ENCODE results near the gene SLC17A3. TPM values are rescaled to one million over a fixed set of nuclear protein-coding genes. Genes with fewer than 3 reads are reported as not detected.

SLC17A3 gene
- 0.06 TPM in 1 of 2 replicates, not detected in the other for total RNA-seq (2014; rRNA removed; shearing (Covaris generic))
- not detected in 2 replicates for total RNA-seq (2022)
- Bru-seq, nascent RNA, result not detected
- BruChase-seq, experiment 1, labeled RNA remaining after a 6-hour chase, result not detected
- not detected for BruChase-seq, experiment 2, labeled RNA remaining after a 2-hour chase
- long read RNA-seq, result 0 reads

- Histone ChIP-seq H3K4me1 (ENCODE audit: insufficient read depth, low read length, poor library complexity, severe bottlenecking) (no peaks in the 10 kb centered on the region), H3K9me3 (ENCODE audit: low read length) (no peaks in the 10 kb centered on the region), H4K20me1 (ENCODE audit: insufficient read depth, low read length) (no peaks in the 10 kb centered on the region), H3K4me3 (ENCODE audit: low read depth, low read length, poor library complexity, severe bottlenecking) (no peak within 1 kb of the TSS), H3K27ac (ENCODE audit: low read depth, low read length, poor library complexity, severe bottlenecking) (no peak within 1 kb of the TSS), H3K9me2 (ENCODE audit: insufficient read depth, low read length) (no peaks in the 10 kb centered on the region), H2AFZ (ENCODE audit: low read length) (no peak within 1 kb of the TSS), H3K4me2 (ENCODE audit: low read length) (no peak within 1 kb of the TSS), H3K79me2 (ENCODE audit: insufficient read depth, low read depth, low read length) (no peaks in the 10 kb centered on the region), H3K36me3 (ENCODE audit: insufficient read depth, low read length) (no peaks in the 10 kb centered on the region)
- no peak for DNase-seq (ENCODE audit: low spot score)
- intact Hi-C loops (cut with micrococcal nuclease; ENCODE audit: unreplicated experiment), result no loop called here
- TF ChIP-seq EZH2phosphoT487 (IDR thresholded peaks at IDR 0.05; ENCODE audit: borderline replicate concordance, low read depth, low read length) (no peak), CTCF (conservative IDR thresholded peaks at IDR 0.05; ENCODE audit: low read length) (no peak)
- ChIA-PET CTCF (ENCODE audit: unreplicated experiment) (no interaction called here), POLR2A (no interaction called here)
- BruUV-seq (replicated peaks), result no TSS peak
Measured at GRCh38 chr6:25874118-25874517, at the start of gene SLC17A3. Gene SLC17A3 (minus strand): TSS chr6:25874243. CDS start chr6:25868387, 5,856 bp downstream.

- no peaks in the 10 kb centered on the region for H3K9me3 ChIP-seq (ENCODE audit: low read length)
- no peak overlapping the region for H3K4me2 ChIP-seq (ENCODE audit: low read length)
- no peaks in the 10 kb centered on the region for H4K20me1 ChIP-seq (ENCODE audit: insufficient read depth, low read length)
- H3K4me3 ChIP-seq (ENCODE audit: low read depth, low read length, poor library complexity, severe bottlenecking), result no peak overlapping the region
- intact Hi-C loops (cut with micrococcal nuclease; ENCODE audit: unreplicated experiment), result no loop called here
- TF ChIP-seq EZH2phosphoT487 (IDR thresholded peaks at IDR 0.05; ENCODE audit: borderline replicate concordance, low read depth, low read length) (no peak), CTCF (conservative IDR thresholded peaks at IDR 0.05; ENCODE audit: low read length) (no peak)
- H2AFZ ChIP-seq (ENCODE audit: low read length), result no peak overlapping the region
- no peaks in the 10 kb centered on the region for H3K9me2 ChIP-seq (ENCODE audit: insufficient read depth, low read length)
- no peaks in the 10 kb centered on the region for H3K4me1 ChIP-seq (ENCODE audit: insufficient read depth, low read length, poor library complexity, severe bottlenecking)
- DNase-seq (ENCODE audit: low spot score), result no peak
- H3K79me2 ChIP-seq (ENCODE audit: insufficient read depth, low read depth, low read length), result no peaks in the 10 kb centered on the region
- ChIA-PET CTCF (ENCODE audit: unreplicated experiment) (no interaction called here), POLR2A (no interaction called here)
- no peak overlapping the region for H3K27ac ChIP-seq (ENCODE audit: low read depth, low read length, poor library complexity, severe bottlenecking)
- H3K36me3 ChIP-seq (ENCODE audit: insufficient read depth, low read length), result no peaks in the 10 kb centered on the region
- BruUV-seq (replicated peaks), result no TSS peak
Measured at GRCh38 chr6:25922301-25922700, 48.3 kb upstream of the SLC17A3 start.

- H3K9me2 ChIP-seq (ENCODE audit: insufficient read depth, low read length), result no peaks in the 10 kb centered on the region
- no peak overlapping the region for H3K4me3 ChIP-seq (ENCODE audit: low read depth, low read length, poor library complexity, severe bottlenecking)
- intact Hi-C loops (cut with micrococcal nuclease; ENCODE audit: unreplicated experiment), result no loop called here
- TF ChIP-seq EZH2phosphoT487 (IDR thresholded peaks at IDR 0.05; ENCODE audit: borderline replicate concordance, low read depth, low read length), result no peak
- no peak for TF ChIP-seq CTCF (conservative IDR thresholded peaks at IDR 0.05; ENCODE audit: low read length)
- POLR2A ChIA-PET, result no interaction called here
- CTCF ChIA-PET (ENCODE audit: unreplicated experiment), result no interaction called here
- H3K27ac ChIP-seq (ENCODE audit: low read depth, low read length, poor library complexity, severe bottlenecking), result no peak overlapping the region
- H3K9me3 ChIP-seq (ENCODE audit: low read length), result no peaks in the 10 kb centered on the region
- H3K79me2 ChIP-seq (ENCODE audit: insufficient read depth, low read depth, low read length), result no peaks in the 10 kb centered on the region
- no peaks in the 10 kb centered on the region for H3K36me3 ChIP-seq (ENCODE audit: insufficient read depth, low read length)
- no peak for DNase-seq (ENCODE audit: low spot score)
- no peaks in the 10 kb centered on the region for H3K4me1 ChIP-seq (ENCODE audit: insufficient read depth, low read length, poor library complexity, severe bottlenecking)
- H3K4me2 ChIP-seq (ENCODE audit: low read length), result no peak overlapping the region
- BruUV-seq (replicated peaks), result no TSS peak
- no peak overlapping the region for H2AFZ ChIP-seq (ENCODE audit: low read length)
- H4K20me1 ChIP-seq (ENCODE audit: insufficient read depth, low read length), result no peaks in the 10 kb centered on the region
Measured at GRCh38 chr6:25921525-25922203, 47.6 kb upstream of the SLC17A3 start.

Measured in OCI-LY7 (cell line).